Peyer's patch (tissue), 4 donors: ENCODE measurements around the gene SNU13.

ENCODE experiments used
- POLR2A ChIP-seq, 2 donors: fragments of 450-650 bp; IDR thresholded peaks; one replicate each; pipeline ENCODE4 v1.5.1; 2017; ENCODE audit warnings: antibody characterized with exemption in 2 of 2, mild to moderate bottlenecking in 2 of 2, moderate library complexity in 2 of 2
- TF ChIP-seq, protein P1 (sequence below), 6 experiments: fragments of 450-650 bp in 4 of 6; fragments of 200-600 bp in 2 of 6; sonication (generic) in 1 of 6; IDR thresholded peaks; one replicate each; pipeline ENCODE4 v1.5.1; 2017 to 2019; ENCODE audit warnings: antibody characterized with exemption in 6 of 6, mild to moderate bottlenecking in 3 of 6, moderate library complexity in 1 of 6

DNA sequence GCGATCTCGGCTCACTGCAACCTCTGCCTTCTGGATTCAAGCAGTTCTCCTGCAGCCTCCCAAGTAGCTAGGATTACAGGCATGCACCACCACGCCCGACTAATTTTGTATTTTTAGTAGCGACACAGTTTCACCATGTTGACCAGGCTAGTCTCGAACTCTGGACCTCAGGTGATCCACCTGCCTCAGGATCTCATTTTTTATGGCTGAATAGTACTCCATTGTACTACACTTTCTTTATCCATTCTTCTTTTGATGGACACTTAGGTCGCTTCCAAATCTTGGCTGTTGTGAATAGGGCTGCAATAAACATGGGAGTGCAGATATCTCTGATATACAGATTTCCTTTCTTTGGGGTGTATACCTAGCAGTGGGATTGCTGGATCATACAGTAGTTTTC lies 46.8 kb downstream of the SNU13 start:
- TF ChIP-seq, protein P1, sequence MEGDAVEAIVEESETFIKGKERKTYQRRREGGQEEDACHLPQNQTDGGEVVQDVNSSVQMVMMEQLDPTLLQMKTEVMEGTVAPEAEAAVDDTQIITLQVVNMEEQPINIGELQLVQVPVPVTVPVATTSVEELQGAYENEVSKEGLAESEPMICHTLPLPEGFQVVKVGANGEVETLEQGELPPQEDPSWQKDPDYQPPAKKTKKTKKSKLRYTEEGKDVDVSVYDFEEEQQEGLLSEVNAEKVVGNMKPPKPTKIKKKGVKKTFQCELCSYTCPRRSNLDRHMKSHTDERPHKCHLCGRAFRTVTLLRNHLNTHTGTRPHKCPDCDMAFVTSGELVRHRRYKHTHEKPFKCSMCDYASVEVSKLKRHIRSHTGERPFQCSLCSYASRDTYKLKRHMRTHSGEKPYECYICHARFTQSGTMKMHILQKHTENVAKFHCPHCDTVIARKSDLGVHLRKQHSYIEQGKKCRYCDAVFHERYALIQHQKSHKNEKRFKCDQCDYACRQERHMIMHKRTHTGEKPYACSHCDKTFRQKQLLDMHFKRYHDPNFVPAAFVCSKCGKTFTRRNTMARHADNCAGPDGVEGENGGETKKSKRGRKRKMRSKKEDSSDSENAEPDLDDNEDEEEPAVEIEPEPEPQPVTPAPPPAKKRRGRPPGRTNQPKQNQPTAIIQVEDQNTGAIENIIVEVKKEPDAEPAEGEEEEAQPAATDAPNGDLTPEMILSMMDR (IDR thresholded peaks at IDR 0.05), result no peak
- TF ChIP-seq POLR2A (IDR thresholded peaks at IDR 0.05), result no peak
